GM21447 (cell line): Measurements from ENCODE around the gene KRT76.
"Not testable (repeated sequence)": the region's sequence is repeated elsewhere in the genome, so short reads cannot be mapped to it uniquely, and the experiment has no call there.

ENCODE experiments used
- ATAC-seq: cut with Tn5 transposase; IDR thresholded peaks from one replicate; pipeline ENCODE4 v1.9.1; 2021; ENCODE audit not compliant: unreplicated experiment

Gene KRT76

GRCh38 chr12:52798671-52799504, 21.7 kb upstream of the KRT76 start:
- no peak for ATAC-seq

DNA sequence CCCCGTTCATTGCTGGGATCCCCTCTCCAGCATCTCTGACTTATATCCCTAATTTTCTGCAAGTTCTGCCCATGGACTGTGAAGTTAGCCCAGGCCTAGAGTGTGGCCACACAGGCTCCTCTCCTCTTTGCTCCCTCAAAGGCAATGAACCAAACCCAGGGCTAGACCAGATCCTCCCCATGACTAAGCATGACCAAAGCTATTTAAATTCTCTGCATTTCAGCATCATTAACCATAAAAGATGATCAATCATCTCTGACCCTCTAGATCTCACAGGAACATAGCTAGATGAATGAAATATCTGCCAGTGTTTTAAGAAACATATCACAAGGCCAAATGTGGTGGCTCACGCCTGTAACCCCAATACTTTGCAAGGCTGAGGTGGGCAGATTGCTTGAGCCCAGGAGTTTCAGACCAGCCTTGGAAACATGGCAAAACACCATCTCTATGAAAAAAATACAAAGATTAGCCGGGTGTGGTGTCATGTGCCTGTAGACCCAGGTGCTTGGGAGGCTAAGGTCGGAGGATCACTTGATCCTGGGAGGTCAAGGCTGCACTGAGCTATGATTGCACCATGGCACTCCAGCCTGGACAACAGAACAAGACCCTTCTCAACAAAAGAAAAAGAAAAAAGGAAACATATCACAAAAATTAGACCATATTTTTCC, 21.0 kb upstream of the KRT76 start:
- ATAC-seq: no peak

- ATAC-seq: no peak
These were observed 20.4 kb upstream of the KRT76 start for GRCh38 chr12:52797529-52797894.

DNA sequence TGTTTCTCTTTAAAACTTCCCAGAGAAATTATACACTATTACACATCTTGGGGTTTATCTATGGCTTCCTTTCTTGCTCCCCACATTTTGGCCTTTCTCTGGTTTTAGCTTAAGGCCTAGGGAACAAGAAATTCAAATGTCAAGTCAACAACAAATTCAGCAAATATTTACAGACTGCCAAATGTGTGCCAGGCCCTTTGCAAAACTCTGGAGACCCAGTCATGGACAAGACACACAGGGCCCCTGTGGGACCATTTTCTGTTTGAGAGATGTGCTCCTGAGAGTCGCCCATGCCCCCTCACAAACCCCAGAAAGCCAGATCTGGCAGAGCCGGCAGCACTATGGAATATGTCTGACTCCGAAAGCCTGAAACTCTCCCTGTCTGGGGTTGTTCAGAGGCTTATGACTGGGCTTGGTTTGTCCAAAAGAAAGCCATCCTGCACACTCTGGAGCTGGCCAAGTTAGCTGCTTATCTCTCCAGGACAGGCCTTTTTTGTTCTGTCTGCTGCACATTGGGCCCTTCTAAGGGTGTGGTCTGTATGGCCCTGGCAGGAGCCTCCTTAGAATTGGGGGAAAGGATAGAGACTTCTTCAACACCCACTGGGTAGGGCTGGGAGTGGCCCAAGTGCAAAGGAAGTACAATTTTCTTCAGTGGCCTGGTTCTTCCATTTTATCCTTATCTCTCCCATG, 19.8 kb upstream of the KRT76 start:
- ATAC-seq: no peak

- ATAC-seq: no peak
These were observed 19.3 kb upstream of the KRT76 start for GRCh38 chr12:52796429-52796794.

- ATAC-seq: no peak
These were observed 18.7 kb upstream of the KRT76 start, which contains the start of gene KRT3 for GRCh38 chr12:52795694-52796428. KRT3 (minus strand) TSS chr12:52796117; CDS start chr12:52796042, 75 bp downstream.

- not testable (repeated sequence) for ATAC-seq
These were observed 18.2 kb upstream of the KRT76 start for GRCh38 chr12:52795332-52795674.

GRCh38 chr12:52794479-52795331, 17.6 kb upstream of the KRT76 start:
- ATAC-seq: no peak

- ATAC-seq: no peak
These were observed 15.3 kb upstream of the KRT76 start for GRCh38 chr12:52792185-52793029.

DNA sequence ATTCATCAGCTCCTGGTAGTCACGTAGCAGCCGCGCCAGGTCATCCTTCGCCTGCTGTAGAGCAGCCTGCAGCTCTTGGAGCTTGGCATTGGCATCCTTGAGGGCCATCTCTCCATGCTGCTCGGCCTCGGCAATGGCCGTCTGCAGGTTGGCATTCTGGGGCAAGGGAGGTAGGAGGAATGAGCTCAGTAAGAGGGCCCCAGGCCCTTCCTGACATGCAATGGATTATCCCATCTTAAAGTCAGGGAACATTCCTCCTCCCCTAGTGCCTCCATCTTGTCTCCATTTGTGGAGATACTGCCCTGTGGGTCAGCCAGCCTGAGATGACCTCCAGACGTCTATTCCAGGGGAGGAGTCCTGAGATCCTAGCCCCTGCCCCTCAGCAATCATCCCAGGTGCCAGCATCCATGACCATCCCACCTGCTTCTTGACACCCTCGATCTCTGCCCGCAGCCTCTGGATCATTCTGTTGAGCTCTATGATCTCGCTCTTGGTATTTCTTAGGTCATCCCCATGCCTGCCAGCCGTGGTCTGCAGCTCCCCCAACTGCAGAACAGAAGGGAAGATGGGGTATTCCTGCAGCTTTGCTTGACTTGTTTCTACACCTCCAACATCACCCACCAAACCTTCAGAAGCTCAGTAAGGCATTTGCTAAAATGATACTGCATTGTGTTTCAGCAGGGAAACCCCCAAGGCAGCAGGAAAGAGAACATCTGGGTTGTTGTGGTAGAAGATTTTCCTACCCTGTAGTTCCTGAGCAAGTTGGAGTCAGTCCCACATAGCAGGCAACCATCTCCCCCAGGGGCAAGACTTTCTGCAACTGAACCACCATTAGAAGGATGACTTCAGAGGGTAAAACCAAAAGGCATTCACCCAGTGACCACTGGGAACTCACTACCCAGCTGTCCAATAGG, 14.4 kb upstream of the KRT76 start:
- ATAC-seq: no peak

DNA sequence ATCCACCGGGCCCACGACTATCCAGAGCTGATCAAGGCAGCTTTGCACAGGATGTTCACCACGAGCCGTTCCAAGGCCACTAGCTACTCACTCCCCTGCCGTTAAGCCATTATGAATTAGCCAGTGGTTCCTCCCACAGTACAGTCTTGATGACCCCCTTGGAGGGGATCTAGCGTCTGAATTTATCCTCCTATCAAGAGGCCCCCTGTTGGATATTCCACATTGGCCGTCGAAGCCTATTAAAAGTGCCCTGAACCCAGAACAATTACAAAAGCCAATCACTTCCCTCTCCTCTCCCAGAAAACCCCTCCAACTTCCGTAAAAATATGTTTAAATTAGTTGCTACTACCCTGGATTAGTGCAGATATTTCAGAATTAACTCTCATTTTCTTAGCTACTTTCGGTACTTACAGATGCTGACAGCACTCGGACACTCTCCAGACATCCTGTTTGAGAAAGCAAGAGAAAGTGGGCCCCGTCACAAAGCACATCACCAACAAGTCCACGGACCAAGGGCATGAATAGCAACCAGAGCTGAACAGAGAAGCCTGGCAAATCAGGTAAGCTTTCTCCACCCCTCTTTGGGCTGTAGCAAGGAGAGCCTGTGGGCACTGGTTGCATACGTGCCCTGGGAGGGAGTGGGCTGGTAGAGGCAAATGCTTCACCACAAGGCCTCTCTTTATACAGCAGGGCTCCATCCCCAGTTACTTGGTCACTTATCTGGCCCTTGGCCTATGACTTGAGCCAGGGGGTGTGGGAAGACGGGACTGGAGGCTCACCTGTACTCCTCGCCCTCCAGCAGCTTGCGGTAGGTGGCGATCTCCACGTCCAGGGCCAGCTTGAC, 13.5 kb upstream of the KRT76 start:
- no peak for ATAC-seq

GRCh38 chr12:52789637-52790426, 12.7 kb upstream of the KRT76 start:
- no peak for ATAC-seq

GRCh38 chr12:52788876-52789636, 11.9 kb upstream of the KRT76 start:
- ATAC-seq: no peak

DNA sequence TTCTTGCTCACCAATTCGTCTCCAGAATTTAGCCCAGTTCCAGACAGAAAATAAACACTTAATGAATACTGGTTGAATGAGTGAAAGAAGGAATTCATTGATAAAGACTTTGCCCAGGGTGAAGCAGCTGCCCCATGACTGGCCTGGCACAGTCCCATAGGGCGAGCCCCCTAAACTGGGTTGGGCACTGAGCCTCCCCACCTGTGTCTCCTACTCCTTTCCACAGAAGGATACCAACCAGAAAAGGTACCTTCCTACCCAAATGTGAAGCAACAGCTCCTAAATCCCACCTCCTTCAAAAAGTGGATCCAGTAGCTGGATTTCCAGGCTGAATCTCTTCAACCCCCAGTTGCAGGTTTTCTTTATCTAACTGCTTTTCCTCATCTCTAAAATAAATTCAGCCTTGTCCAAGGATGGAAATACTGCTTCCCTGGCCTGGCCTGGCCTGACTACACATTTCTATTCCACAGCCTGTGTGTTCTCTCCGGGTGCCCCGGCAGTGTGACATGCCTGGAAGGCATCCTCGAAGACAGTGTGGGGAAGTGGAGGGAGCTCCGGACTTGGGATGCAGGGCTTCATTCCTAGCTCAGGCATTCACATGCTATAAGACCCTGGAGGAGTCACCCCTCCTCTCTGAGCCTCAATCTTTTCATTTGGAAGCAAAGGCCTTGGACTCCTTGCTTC, 11.2 kb upstream of the KRT76 start:
- ATAC-seq: no peak
